Mesothelial cell of epicardium (in vitro differentiated cells): ENCODE results near the gene SLC12A5. TPM values are rescaled to one million over a fixed set of nuclear protein-coding genes. Genes with fewer than 3 reads are reported as not detected.

Experiments
- DNase-seq, 2 experiments: peaks; one replicate each; pipeline ENCODE4 v3.0.0; 2021; ENCODE audit warnings: low spot score in 2 of 2; ENCODE audit not compliant: unreplicated experiment in 2 of 2
- H3K27ac Mint-ChIP-seq: 2 replicates; pipeline ENCODE4 v1.8.0; 2021; ENCODE audit warnings: mixed read lengths
- H3K27me3 Mint-ChIP-seq: 2 replicates; pipeline ENCODE4 v1.8.0; 2021; ENCODE audit warnings: low read depth, mixed read lengths
- H3K36me3 Mint-ChIP-seq: 2 replicates; pipeline ENCODE4 v1.8.0; 2021; ENCODE audit warnings: mixed read lengths
- H3K4me1 Mint-ChIP-seq: 2 replicates; pipeline ENCODE4 v1.8.0; 2021; ENCODE audit warnings: mixed read lengths
- H3K4me3 Mint-ChIP-seq: 2 replicates; pipeline ENCODE4 v1.8.0; 2021; ENCODE audit warnings: mild to moderate bottlenecking, moderate library complexity, mixed read lengths
- H3K9me3 Mint-ChIP-seq: 2 replicates; pipeline ENCODE4 v1.8.0; 2021; ENCODE audit warnings: mixed read lengths
- CTCF ChIP-seq: fragments of 200-600 bp; sonication (generic); IDR thresholded peaks from one replicate; pipeline ENCODE4 v1.5.0; 2021; ENCODE audit warnings: antibody characterized with exemption; ENCODE audit not compliant: unreplicated experiment
- total RNA-seq: library from RNA; stranded (reverse); gene quantifications from 3 replicates; pipeline ENCODE4 v1.2.1, GENCODE V29; 2021

SLC12A5 gene
- total RNA-seq, 1 donor from 2014 or later, result 6.9 TPM

GRCh38 chr20:46101957-46102356 is 72.9 kb downstream of the SLC12A5 start:
- Mint-ChIP-seq H3K36me3 (no peaks in the 10 kb centered on the region), H3K4me1 (no peaks in the 10 kb centered on the region), H3K9me3 (peaks cover 9% of the 10 kb centered on the region), H3K27me3 (peaks cover 87% of the 10 kb centered on the region), H3K4me3 (no peak overlapping the region), H3K27ac (no peak overlapping the region)
- TF ChIP-seq CTCF, result no peak
- no peak for DNase-seq

- TF ChIP-seq CTCF, result no peak
- H3K4me1 Mint-ChIP-seq, result no peaks in the 10 kb centered on the region
- H3K4me3 Mint-ChIP-seq, result no peak overlapping the region
- H3K36me3 Mint-ChIP-seq, result no peaks in the 10 kb centered on the region
- DNase-seq, result no peak
- H3K27ac Mint-ChIP-seq, result no peak overlapping the region
- H3K9me3 Mint-ChIP-seq, result peaks cover 9% of the 10 kb centered on the region
- H3K27me3 Mint-ChIP-seq, result peaks cover 87% of the 10 kb centered on the region
Observed at GRCh38 chr20:46102940-46103339, 73.9 kb downstream of the SLC12A5 start.

- no peak for TF ChIP-seq CTCF
- Mint-ChIP-seq H3K4me3 (no peak overlapping the region), H3K27ac (no peak overlapping the region), H3K27me3 (peaks cover 86% of the 10 kb centered on the region), H3K4me1 (no peaks in the 10 kb centered on the region), H3K9me3 (peaks cover 3% of the 10 kb centered on the region), H3K36me3 (no peaks in the 10 kb centered on the region)
- no peak for DNase-seq
Observed at GRCh38 chr20:46104262-46104661, 75.2 kb downstream of the SLC12A5 start.

- Mint-ChIP-seq H3K27me3 (peaks cover 85% of the 10 kb centered on the region), H3K4me1 (no peaks in the 10 kb centered on the region), H3K27ac (no peak overlapping the region), H3K9me3 (peaks cover 3% of the 10 kb centered on the region), H3K36me3 (no peaks in the 10 kb centered on the region), H3K4me3 (no peak overlapping the region)
- DNase-seq, result no peak
- no peak for TF ChIP-seq CTCF
Observed at GRCh38 chr20:46107061-46107460, 78.0 kb downstream of the SLC12A5 start.

GRCh38 chr20:46108435-46108841 is 79.4 kb downstream of the SLC12A5 start:
- no peak overlapping the region for H3K27ac Mint-ChIP-seq
- H3K27me3 Mint-ChIP-seq, result peaks cover 87% of the 10 kb centered on the region
- no peak overlapping the region for H3K4me3 Mint-ChIP-seq
- no peak for TF ChIP-seq CTCF
- no peak for DNase-seq
- no peaks in the 10 kb centered on the region for H3K4me1 Mint-ChIP-seq
- H3K36me3 Mint-ChIP-seq, result no peaks in the 10 kb centered on the region
- no peaks in the 10 kb centered on the region for H3K9me3 Mint-ChIP-seq

GRCh38 chr20:46108976-46109375 is 80.0 kb downstream of the SLC12A5 start:
- no peak for DNase-seq
- no peak overlapping the region for H3K4me3 Mint-ChIP-seq
- no peak overlapping the region for H3K27ac Mint-ChIP-seq
- no peaks in the 10 kb centered on the region for H3K36me3 Mint-ChIP-seq
- no peaks in the 10 kb centered on the region for H3K9me3 Mint-ChIP-seq
- H3K27me3 Mint-ChIP-seq, result peaks cover 89% of the 10 kb centered on the region
- H3K4me1 Mint-ChIP-seq, result no peaks in the 10 kb centered on the region
- TF ChIP-seq CTCF, result no peak
